HepG2 (cell line): ENCODE results near the gene IL1B. TPM values are rescaled to one million over a fixed set of nuclear protein-coding genes. Genes with fewer than 3 reads are reported as not detected.

Experiments used
- AGO1 ChIP-seq: fragments of 200-400 bp; formaldehyde crosslinking; IDR thresholded peaks from 2 replicates; pipeline ENCODE4 v1.6.1; 2017; ENCODE audit warnings: mild to moderate bottlenecking, low read depth, low read length, moderate library complexity; ENCODE audit not compliant: poor library complexity, severe bottlenecking
- AKAP8 ChIP-seq: sonication (generic); formaldehyde crosslinking; IDR thresholded peaks from 2 replicates; pipeline ENCODE4 v1.5.1; 2020; ENCODE audit warnings: mild to moderate bottlenecking, missing genetic modification reagents
- ARID2 ChIP-seq: sonication (generic); formaldehyde crosslinking; IDR thresholded peaks from 2 replicates; pipeline ENCODE4 v1.8.1; 2022; ENCODE audit warnings: mild to moderate bottlenecking, missing genetic modification reagents, borderline replicate concordance
- HDAC1 ChIP-seq: sonication (generic); formaldehyde crosslinking; IDR thresholded peaks from 2 replicates; pipeline ENCODE4 v1.5.1; 2020; ENCODE audit warnings: mild to moderate bottlenecking, missing genetic modification reagents
- HDAC2 ChIP-seq: sonication (generic); formaldehyde crosslinking; IDR thresholded peaks from 2 replicates; pipeline ENCODE4 v1.4.0; 2020; ENCODE audit warnings: missing genetic modification reagents
- MAF1 ChIP-seq: sonication (generic); formaldehyde crosslinking; IDR thresholded peaks from 2 replicates; pipeline ENCODE4 v1.5.0; 2020; ENCODE audit warnings: missing genetic modification reagents, borderline replicate concordance
- MAFK ChIP-seq, 2 experiments: IDR thresholded peaks in 1 of 2; conservative IDR thresholded peaks in 1 of 2; 2 replicates each; pipeline ENCODE4 v1.6.1; 2011; ENCODE audit warnings: improper control_type of control experiment in 2 of 2, low read length in 2 of 2
- NCOA1 ChIP-seq: sonication (generic); formaldehyde crosslinking; IDR thresholded peaks from 2 replicates; pipeline ENCODE4 v1.9.0; 2021; ENCODE audit warnings: missing genetic modification reagents
- NCOA5 ChIP-seq: sonication (generic); formaldehyde crosslinking; IDR thresholded peaks from 2 replicates; pipeline ENCODE4 v1.4.0; 2020; ENCODE audit warnings: missing genetic modification reagents
- NFE2 ChIP-seq: sonication (generic); formaldehyde crosslinking; IDR thresholded peaks from 2 replicates; pipeline ENCODE4 v1.4.0; 2020; ENCODE audit warnings: missing genetic modification reagents
- PHF21A ChIP-seq: sonication (generic); formaldehyde crosslinking; IDR thresholded peaks from 2 replicates; pipeline ENCODE4 v1.5.0; 2020; ENCODE audit warnings: mild to moderate bottlenecking, missing genetic modification reagents
- SALL2 ChIP-seq: sonication (generic); formaldehyde crosslinking; IDR thresholded peaks from 2 replicates; pipeline ENCODE4 v1.8.1; 2023; ENCODE audit warnings: mild to moderate bottlenecking, missing genetic modification reagents, inconsistent platforms
- SP140L ChIP-seq: sonication (generic); formaldehyde crosslinking; IDR thresholded peaks from 2 replicates; pipeline ENCODE4 v1.4.0; 2020; ENCODE audit warnings: missing genetic modification reagents, borderline replicate concordance
- ZBTB38 ChIP-seq: sonication (generic); formaldehyde crosslinking; IDR thresholded peaks from 2 replicates; pipeline ENCODE4 v1.5.1; 2020; ENCODE audit warnings: mild to moderate bottlenecking, missing genetic modification reagents
- ZNF180 ChIP-seq: sonication (generic); formaldehyde crosslinking; IDR thresholded peaks from 2 replicates; pipeline ENCODE4 v1.4.0; 2020; ENCODE audit warnings: low read depth, missing genetic modification reagents, borderline replicate concordance
- ZNF720 ChIP-seq: sonication (generic); formaldehyde crosslinking; IDR thresholded peaks from 2 replicates; pipeline ENCODE4 v1.4.0; 2020; ENCODE audit warnings: missing genetic modification reagents
- polyA plus RNA-seq, 8 experiments: library from polyadenylated mRNA; depleted of rRNA in 3 of 8; stranded (reverse) in 7 of 8; unstranded in 1 of 8; fragments of >200 nt; fragmentation: Illumina TruSeq in 4 of 8; extraction: Trizol in 4 of 8; gene quantifications; 2 replicates each; pipeline versions ENCODE4 v1.2.1 to v1.2.3, GENCODE V29; 2011 to 2016; ENCODE audit warnings: low read depth in 4 of 8, missing spikeins in 1 of 8, mixed read lengths in 1 of 8; ENCODE audit not compliant: insufficient read depth in 1 of 8
- total RNA-seq, 5 experiments: library from RNA; depleted of rRNA; stranded (reverse); fragments of >200 nt; fragmentation: Illumina TruSeq; extraction: Trizol; gene quantifications; 2 replicates each; pipeline ENCODE4 v1.2.3, GENCODE V29; 2016; ENCODE audit warnings: low read depth in 1 of 5
- TF ChIP-seq, protein P1 (sequence below): sonication (generic); formaldehyde crosslinking; conservative IDR thresholded peaks from 2 replicates; pipeline ENCODE4 v1.8.0; 2022; ENCODE audit warnings: missing genetic modification reagents
- TF ChIP-seq, protein P2 (sequence below): sonication (generic); formaldehyde crosslinking; IDR thresholded peaks from 2 replicates; pipeline ENCODE4 v1.4.0; 2020; ENCODE audit warnings: missing genetic modification reagents
- TF ChIP-seq, protein P3 (sequence below): sonication (generic); formaldehyde crosslinking; IDR thresholded peaks from 2 replicates; pipeline ENCODE4 v1.5.1; 2020; ENCODE audit warnings: missing genetic modification reagents, mild to moderate bottlenecking, borderline replicate concordance
- TF ChIP-seq, protein P4 (sequence below): sonication (generic); formaldehyde crosslinking; IDR thresholded peaks from 2 replicates; pipeline ENCODE4 v1.5.0; 2020; ENCODE audit warnings: mild to moderate bottlenecking, missing genetic modification reagents

Gene IL1B
- total and polyA plus RNA-seq, 2 of the 13 experiments (the other 11 are each of a cell fraction or from before 2014, with no cell fraction given) = 0.18 TPM; not detected in 1

DNA sequence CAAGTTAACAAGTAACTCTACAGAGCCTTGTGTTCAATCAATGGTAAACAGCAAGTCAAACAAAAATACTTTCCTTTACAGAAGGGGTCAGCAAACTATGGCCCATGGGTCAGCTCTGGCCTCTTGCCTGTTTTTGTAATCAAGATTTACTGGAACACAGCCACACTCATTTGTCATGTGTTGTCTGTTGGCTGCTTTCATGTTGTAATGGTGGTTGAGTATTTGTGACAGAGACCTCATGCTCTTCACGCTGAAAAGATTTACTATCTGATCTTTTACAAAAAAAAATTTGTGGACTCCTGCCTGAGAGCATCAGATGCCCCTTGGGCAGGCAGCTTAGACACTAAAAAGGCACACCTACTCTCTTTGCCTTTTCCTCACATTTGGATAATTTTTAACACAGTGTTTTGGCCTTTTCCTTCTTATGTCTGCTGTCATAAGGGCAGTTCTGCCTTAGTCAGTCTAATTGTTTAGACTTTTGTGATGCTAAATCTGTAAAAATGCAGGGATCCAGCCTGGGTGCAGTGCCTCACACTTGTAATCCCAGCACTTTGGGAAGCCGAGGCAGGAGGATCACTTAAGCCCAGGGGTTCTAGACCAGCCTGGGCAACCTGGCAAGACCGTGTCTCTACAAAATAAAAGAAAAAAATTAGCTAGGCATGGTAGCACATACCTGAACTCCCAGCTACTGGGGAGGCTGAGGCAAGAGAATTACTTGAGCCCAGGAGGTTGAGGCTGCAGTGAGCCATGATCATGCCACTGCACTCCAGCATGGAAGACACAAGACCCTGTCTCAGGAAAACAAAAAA is 18.3 kb downstream of the IL1B start (continued):
- TF ChIP-seq, protein P1, sequence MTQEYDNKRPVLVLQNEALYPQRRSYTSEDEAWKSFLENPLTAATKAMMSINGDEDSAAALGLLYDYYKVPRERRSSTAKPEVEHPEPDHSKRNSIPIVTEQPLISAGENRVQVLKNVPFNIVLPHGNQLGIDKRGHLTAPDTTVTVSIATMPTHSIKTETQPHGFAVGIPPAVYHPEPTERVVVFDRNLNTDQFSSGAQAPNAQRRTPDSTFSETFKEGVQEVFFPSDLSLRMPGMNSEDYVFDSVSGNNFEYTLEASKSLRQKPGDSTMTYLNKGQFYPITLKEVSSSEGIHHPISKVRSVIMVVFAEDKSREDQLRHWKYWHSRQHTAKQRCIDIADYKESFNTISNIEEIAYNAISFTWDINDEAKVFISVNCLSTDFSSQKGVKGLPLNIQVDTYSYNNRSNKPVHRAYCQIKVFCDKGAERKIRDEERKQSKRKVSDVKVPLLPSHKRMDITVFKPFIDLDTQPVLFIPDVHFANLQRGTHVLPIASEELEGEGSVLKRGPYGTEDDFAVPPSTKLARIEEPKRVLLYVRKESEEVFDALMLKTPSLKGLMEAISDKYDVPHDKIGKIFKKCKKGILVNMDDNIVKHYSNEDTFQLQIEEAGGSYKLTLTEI = no peak
- TF ChIP-seq AGO1 = no peak
- TF ChIP-seq PHF21A (CRISPR knock-in tag) = peak; percentile 95
- TF ChIP-seq, protein P2, sequence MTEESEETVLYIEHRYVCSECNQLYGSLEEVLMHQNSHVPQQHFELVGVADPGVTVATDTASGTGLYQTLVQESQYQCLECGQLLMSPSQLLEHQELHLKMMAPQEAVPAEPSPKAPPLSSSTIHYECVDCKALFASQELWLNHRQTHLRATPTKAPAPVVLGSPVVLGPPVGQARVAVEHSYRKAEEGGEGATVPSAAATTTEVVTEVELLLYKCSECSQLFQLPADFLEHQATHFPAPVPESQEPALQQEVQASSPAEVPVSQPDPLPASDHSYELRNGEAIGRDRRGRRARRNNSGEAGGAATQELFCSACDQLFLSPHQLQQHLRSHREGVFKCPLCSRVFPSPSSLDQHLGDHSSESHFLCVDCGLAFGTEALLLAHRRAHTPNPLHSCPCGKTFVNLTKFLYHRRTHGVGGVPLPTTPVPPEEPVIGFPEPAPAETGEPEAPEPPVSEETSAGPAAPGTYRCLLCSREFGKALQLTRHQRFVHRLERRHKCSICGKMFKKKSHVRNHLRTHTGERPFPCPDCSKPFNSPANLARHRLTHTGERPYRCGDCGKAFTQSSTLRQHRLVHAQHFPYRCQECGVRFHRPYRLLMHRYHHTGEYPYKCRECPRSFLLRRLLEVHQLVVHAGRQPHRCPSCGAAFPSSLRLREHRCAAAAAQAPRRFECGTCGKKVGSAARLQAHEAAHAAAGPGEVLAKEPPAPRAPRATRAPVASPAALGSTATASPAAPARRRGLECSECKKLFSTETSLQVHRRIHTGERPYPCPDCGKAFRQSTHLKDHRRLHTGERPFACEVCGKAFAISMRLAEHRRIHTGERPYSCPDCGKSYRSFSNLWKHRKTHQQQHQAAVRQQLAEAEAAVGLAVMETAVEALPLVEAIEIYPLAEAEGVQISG (CRISPR knock-in tag) = peak; percentile 75
- TF ChIP-seq NCOA5 (CRISPR knock-in tag) = no peak
- 0 out of 2 replicates have a peak, but pooled peaks have one; percentile 51 for TF ChIP-seq NCOA1 (CRISPR knock-in tag)
- peak; percentile 79 for TF ChIP-seq ARID2 (CRISPR knock-in tag)
- no peak for TF ChIP-seq ZNF720 (CRISPR knock-in tag)
- TF ChIP-seq, protein P3, sequence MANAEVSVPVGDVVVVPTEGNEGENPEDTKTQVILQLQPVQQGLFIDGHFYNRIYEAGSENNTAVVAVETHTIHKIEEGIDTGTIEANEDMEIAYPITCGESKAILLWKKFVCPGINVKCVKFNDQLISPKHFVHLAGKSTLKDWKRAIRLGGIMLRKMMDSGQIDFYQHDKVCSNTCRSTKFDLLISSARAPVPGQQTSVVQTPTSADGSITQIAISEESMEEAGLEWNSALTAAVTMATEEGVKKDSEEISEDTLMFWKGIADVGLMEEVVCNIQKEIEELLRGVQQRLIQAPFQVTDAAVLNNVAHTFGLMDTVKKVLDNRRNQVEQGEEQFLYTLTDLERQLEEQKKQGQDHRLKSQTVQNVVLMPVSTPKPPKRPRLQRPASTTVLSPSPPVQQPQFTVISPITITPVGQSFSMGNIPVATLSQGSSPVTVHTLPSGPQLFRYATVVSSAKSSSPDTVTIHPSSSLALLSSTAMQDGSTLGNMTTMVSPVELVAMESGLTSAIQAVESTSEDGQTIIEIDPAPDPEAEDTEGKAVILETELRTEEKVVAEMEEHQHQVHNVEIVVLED (CRISPR knock-in tag) = peak; percentile 16; the same call in 1 of the 2 replicates
- no peak for TF ChIP-seq ZBTB38 (CRISPR knock-in tag)
- TF ChIP-seq SALL2 (CRISPR knock-in tag) = no peak
- TF ChIP-seq AKAP8 = no peak
- no peak for TF ChIP-seq ZNF180
- TF ChIP-seq SP140L (CRISPR knock-in tag) = 0 out of 2 replicates have a peak, but pooled peaks have one; percentile 54
- peak; percentile 90 for TF ChIP-seq HDAC1 (CRISPR knock-in tag)
- peak; percentile 99 for TF ChIP-seq HDAC2 (CRISPR knock-in tag)
- peak; percentile 67 to 69 for TF ChIP-seq MAFK (conservative IDR thresholded peaks at IDR 0.05 in 1 of 2, IDR thresholded peaks at IDR 0.05 in 1 of 2; ENCODE audit: low read length in 2 of 2)
- no peak for TF ChIP-seq NFE2 (CRISPR knock-in tag)
- TF ChIP-seq MAF1 (CRISPR knock-in tag) = no peak
- TF ChIP-seq, protein P4, sequence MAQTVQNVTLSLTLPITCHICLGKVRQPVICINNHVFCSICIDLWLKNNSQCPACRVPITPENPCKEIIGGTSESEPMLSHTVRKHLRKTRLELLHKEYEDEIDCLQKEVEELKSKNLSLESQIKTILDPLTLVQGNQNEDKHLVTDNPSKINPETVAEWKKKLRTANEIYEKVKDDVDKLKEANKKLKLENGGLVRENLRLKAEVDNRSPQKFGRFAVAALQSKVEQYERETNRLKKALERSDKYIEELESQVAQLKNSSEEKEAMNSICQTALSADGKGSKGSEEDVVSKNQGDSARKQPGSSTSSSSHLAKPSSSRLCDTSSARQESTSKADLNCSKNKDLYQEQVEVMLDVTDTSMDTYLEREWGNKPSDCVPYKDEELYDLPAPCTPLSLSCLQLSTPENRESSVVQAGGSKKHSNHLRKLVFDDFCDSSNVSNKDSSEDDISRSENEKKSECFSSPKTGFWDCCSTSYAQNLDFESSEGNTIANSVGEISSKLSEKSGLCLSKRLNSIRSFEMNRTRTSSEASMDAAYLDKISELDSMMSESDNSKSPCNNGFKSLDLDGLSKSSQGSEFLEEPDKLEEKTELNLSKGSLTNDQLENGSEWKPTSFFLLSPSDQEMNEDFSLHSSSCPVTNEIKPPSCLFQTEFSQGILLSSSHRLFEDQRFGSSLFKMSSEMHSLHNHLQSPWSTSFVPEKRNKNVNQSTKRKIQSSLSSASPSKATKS = no peak
